ENCODE results near the gene SORL1-AS1.

GRCh38 chr11:121451986-121452608 lies 670 bp downstream of the SORL1-AS1 start, which contains the start of gene SORL1:
- TF ChIP-seq GATA2 (IDR thresholded peaks at IDR 0.05; ENCODE audit: low read depth, low read length) (no peak), GATA3 (IDR thresholded peaks at IDR 0.05; ENCODE audit: low read depth, low read length) (no peak)
